Anterior cingulate cortex (tissue), 58 donors: ENCODE measurements around the gene ZBED3.
"Not testable (repeated sequence)": the region's sequence is repeated elsewhere in the genome, so short reads cannot be mapped to it uniquely, and the experiment has no call there.

Source experiments
- DNase-seq, 58 donors: peaks; one replicate each; lab custom pipeline; 2025; lab: John Stamatoyannopoulos, UW

ZBED3 gene

GRCh38 chr5:77080479-77080878 lies 6.6 kb downstream of the ZBED3 start:
- DNase-seq = not testable (repeated sequence)

DNA sequence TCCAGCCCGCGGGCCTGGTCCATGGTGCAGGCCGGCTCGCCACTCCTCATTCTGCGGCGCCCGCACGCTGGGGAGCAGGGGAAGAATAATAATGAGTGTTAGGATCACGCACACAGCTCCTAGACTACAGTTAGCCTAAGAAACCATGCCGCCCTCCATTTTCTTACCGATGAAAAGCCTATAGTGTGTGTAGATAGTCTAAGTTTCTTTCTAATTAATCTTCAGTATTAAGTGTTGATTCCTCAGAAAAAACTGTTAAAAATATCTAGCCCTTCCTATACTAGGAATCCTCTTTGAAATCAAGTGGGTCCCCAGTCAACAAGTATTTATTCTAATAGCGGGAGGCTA lies 9.3 kb downstream of the ZBED3 start:
- DNase-seq = no peak

GRCh38 chr5:77076961-77077828 lies 9.9 kb downstream of the ZBED3 start:
- DNase-seq = peak in 49 of 58 donors; percentile 15 to 74 (median 55)

DNA sequence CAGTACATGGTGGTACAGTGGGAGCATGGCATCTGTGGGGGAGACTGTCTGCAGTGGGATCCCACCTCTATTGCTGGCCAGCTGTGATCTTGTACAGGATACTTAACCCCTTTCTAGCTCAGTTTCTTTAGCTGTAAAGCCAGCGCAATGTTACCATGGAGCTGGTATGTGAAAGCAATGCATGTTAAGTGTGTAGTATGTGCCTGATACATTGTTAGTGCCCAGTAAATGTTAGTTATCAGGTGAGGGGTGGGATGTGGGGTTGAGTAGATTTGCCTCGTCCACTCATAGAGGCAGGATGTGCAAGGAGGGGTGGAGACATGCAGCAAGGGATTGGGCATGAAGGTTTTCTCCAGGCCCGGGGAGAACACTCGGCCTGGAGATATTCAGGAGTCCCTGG lies 12.3 kb downstream of the ZBED3 start:
- no peak for DNase-seq

GRCh38 chr5:77073667-77074066 lies 13.4 kb downstream of the ZBED3 start:
- DNase-seq = no peak

GRCh38 chr5:77066823-77067442 lies 20.2 kb downstream of the ZBED3 start:
- no peak for DNase-seq

DNA sequence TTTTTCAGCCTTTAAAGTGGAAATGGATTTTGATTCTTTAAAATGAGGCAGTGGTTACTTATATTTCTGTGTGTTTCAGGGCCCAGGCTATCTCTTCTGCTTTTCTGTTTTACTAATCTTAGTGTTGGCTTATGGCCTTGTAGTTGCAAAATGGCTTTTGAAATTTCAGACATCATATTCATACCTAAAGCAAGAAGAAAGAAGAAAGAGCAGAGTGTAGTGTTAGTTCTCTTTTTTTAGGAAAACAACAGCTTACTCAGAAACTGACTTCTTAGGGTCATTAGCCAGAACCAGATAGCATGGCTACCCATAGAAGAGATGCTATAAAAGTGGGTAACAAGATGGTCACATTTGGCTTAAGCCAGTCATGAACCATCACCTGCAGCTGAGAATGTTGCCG lies 20.9 kb downstream of the ZBED3 start:
- DNase-seq = no peak

DNA sequence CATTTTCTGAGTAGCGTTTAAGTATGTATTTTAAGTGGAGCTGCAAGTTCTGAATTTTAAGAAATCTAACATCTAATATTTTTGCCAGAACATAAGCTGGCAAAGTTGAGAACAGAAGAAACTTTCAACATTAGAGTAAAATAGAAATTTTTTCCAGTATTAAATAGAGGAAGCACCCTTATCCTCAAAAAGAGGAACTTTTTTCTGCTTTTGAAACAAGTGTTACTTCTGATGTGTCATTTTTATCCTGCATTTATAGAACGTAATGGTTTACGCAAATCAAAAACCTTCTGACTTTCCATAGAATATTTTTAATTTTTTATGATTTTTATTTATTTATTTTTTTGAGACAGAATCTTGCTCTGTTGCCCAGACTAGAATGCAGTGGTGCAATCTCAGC lies 21.8 kb downstream of the ZBED3 start:
- DNase-seq = no peak

DNA sequence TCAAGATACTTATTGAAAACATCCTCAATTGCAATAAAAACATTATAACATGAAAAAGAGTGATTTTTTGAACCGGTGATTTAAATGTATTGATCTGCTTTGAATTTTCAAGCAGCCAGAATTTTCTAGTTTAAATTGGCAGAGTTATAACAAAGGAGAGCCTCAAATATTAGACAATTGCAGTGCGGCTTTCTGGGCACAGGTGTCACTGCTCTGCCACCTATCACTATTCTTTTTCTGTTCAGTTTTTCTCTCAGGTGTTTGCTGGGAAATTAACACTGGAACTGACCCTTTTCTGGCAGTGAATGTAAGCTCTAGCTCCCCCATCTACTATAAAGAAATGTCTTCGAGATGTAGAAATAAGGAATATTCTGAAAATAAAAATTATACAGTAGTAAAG lies 23.0 kb downstream of the ZBED3 start:
- no peak for DNase-seq

DNA sequence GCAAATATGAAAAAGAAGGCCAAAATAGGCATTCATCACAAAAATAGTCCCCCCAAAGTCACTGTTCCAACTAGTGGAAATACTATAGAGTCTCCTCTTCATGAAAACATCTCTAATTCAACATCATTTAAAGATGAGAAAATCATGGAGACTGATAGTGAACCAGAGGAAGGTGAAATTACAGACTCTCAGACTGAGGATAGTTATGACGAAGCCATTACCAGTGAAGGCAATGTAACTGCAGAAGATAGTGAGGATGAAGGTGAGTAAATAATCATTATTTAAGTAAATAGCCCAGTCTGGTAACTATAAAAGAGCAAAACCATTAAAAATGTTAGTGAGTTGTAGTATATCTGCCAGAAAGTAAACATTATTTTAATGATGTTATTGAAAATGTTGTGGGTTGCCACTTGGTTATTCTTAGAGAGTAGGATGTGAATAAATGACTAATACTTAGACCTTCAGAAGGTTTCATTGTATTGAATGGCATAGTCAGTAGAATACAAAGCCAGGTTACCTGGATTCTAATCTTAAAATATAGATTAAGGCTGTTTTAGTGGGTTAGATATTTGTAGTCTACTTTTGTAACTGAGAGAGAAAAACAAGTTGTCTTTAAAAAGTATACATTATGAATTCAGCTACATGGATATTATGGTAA lies 40.5 kb downstream of the ZBED3 start:
- no peak for DNase-seq

GRCh38 chr5:77035950-77036349 lies 51.1 kb downstream of the ZBED3 start:
- DNase-seq = no peak

- DNase-seq = no peak
These were observed 53.7 kb downstream of the ZBED3 start for GRCh38 chr5:77033338-77033737.

DNA sequence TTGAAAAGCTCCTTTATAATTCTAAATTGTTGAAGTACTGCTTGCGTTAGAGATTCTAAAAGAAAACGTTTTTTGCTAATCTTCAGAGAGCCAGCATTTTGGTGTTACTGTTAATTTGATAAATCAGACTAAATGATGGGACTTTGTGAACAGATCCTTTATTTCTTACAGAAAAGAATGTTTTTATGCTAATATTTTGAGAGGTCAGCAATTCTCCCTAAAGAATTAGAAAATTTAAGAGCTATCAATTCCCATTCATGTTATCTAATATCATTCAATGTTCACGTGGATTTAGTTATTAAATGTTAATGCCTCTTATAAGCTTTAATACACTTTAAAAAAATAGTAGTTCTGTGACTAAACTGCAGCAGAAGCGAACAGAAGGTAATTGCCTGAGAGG lies 54.5 kb downstream of the ZBED3 start:
- DNase-seq = no peak

- DNase-seq = no peak
These were observed 55.2 kb downstream of the ZBED3 start for GRCh38 chr5:77031891-77032290.

DNA sequence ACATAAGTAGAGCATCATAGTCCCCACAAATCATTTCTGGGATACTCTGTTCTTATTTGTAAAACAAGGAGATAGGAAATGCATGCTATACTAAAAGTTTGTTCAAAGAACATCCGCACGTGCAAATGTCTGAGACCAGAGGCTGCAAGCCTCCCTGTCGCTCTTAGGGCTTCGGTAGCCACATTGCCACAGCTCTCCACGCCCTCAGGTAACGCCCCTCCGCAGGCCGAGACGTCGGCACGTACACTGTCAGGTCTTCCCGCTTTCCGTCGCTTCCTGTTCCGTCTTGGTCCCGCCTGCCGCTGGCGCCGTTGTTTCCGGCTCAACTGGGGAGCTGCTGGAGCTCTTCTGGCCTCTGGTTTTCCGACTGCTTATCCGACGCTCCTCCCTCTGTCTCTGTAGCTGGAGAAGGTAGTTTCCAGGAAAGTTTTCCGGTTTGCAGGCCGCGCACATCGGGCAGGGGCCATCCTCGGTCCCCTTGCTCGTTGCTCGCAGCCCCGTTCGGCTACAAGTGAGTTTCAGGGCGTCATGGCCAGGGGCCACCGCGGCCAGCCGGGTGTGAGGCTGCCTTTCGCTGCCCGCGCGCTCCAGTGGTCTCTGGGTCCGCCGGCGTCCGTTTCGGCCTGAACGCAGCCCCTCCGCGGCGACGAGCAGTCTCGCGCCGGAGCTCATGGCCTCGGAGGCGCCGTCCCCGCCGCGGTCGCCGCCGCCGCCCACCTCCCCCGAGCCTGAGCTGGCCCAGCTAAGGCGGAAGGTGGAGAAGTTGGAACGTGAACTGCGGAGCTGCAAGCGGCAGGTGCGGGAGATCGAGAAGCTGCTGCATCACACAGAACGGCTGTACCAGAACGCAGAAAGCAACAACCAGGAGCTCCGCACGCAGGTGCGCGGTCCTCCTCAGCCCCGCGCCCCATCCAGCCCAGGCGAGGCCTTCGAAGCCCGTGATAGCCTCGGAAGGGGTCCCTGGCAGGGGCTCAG lies 56.7 kb downstream of the ZBED3 start, which contains the start of gene AGGF1:
TSS of gene AGGF1 (plus strand) at position 308 of the 975 bp plus-strand sequence. CDS start at position 671, 363 bp downstream.
- DNase-seq = peak; percentile 60 to 96 (median 89)

DNA sequence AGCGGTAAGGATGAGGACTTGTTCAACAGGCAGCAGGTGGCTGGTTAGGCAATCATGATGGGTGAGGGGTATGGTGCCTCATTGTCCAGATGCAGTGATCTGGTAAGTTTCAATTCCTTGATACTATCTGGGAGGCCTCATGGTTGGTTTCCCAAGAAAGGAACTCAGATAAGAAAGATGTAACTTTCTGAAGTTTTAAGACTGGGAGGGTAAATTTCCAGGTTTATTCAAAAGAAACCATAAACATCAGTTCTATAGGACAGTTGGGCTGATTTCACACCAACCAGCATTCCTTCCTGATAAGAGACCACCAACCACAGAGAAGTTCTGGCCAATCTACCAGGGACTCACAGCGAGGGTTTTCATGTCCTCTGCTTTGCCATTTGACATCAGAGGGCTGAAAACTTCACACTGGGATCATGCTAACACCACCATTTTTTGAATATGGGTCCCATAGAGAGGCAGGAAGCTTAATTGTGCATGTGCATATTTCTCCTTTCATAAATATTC lies 57.7 kb downstream of the ZBED3 start:
- DNase-seq = no peak

- DNase-seq = peak in 11 of 58 donors; percentile 0 to 40 (median 12)
These were observed 58.3 kb downstream of the ZBED3 start for GRCh38 chr5:77028631-77029375.

GRCh38 chr5:77024490-77024889 lies 62.6 kb downstream of the ZBED3 start:
- no peak for DNase-seq
